OCI-LY1 (cell line): ENCODE data around the gene DNAI4.

ENCODE experiments used
- H2AFZ ChIP-seq: fragments of 200-600 bp; sonication (generic), shearing (Covaris generic); 2 replicates; pipeline ENCODE4 v1.6.0; 2014; ENCODE audit warnings: antibody characterized with exemption, mild to moderate bottlenecking, low read length
- H3F3A ChIP-seq: fragments of 200-600 bp; sonication (generic), shearing (Covaris generic); 2 replicates; pipeline ENCODE4 v1.6.0; 2014; ENCODE audit warnings: mild to moderate bottlenecking, antibody characterized with exemption, low read length, moderate library complexity; ENCODE audit not compliant: insufficient read depth
- H3K27ac ChIP-seq: fragments of 200-600 bp; sonication (generic); 2 replicates; pipeline ENCODE4 v1.5.1; 2014; ENCODE audit warnings: low read length, mixed run types, mild to moderate bottlenecking, low read depth; ENCODE audit not compliant: poor library complexity, severe bottlenecking
- H3K27me3 ChIP-seq: fragments of 200-600 bp; sonication (generic); 2 replicates; pipeline ENCODE4 v1.6.0; 2014; ENCODE audit warnings: antibody characterized with exemption, mild to moderate bottlenecking, low read length, moderate library complexity; ENCODE audit not compliant: insufficient read depth
- H3K36me3 ChIP-seq: fragments of 200-600 bp; sonication (generic); 2 replicates; pipeline ENCODE4 v1.6.1; 2014; ENCODE audit warnings: mild to moderate bottlenecking, antibody characterized with exemption, low read length, moderate library complexity, mixed read lengths; ENCODE audit not compliant: insufficient read depth
- H3K4me1 ChIP-seq: fragments of 200-600 bp; sonication (generic); 2 replicates; pipeline ENCODE4 v1.5.1; 2014; ENCODE audit warnings: mild to moderate bottlenecking, low read length, moderate library complexity; ENCODE audit not compliant: insufficient read depth, severe bottlenecking
- H3K4me2 ChIP-seq: fragments of 200-600 bp; sonication (generic), shearing (Covaris generic); 2 replicates; pipeline ENCODE4 v1.6.1; 2014; ENCODE audit warnings: low read length
- H3K4me3 ChIP-seq: fragments of 200-600 bp; sonication (generic); 2 replicates; pipeline ENCODE4 v1.5.1; 2014; ENCODE audit warnings: low read length, low read depth, mild to moderate bottlenecking, mixed read lengths; ENCODE audit not compliant: poor library complexity, severe bottlenecking
- H3K79me2 ChIP-seq: fragments of 200-600 bp; shearing (Covaris generic); 2 replicates; pipeline ENCODE4 v1.6.1; 2016; ENCODE audit warnings: mixed run types, low read length, mixed read lengths; ENCODE audit not compliant: insufficient read depth
- H3K9ac ChIP-seq: fragments of 200-600 bp; sonication (generic), shearing (Covaris generic); 2 replicates; pipeline ENCODE4 v1.6.1; 2014; ENCODE audit warnings: mild to moderate bottlenecking, low read length, mixed read lengths
- H3K9me2 ChIP-seq: fragments of 200-600 bp; sonication (generic), shearing (Covaris generic); 2 replicates; pipeline ENCODE4 v1.6.1; 2014; ENCODE audit warnings: low read depth, mild to moderate bottlenecking, low read length, mixed read lengths
- H3K9me3 ChIP-seq: fragments of 200-600 bp; shearing (Covaris generic); 2 replicates; pipeline ENCODE4 v1.6.1; 2014; ENCODE audit warnings: low read length, mixed read lengths
- H4K20me1 ChIP-seq: fragments of 200-600 bp; sonication (generic), shearing (Covaris generic); 2 replicates; pipeline ENCODE4 v1.6.0; 2016; ENCODE audit warnings: mild to moderate bottlenecking, low read length; ENCODE audit not compliant: insufficient read depth
- EZH2 ChIP-seq: fragments of 200-600 bp; sonication (generic), shearing (Covaris generic); IDR thresholded peaks from 2 replicates; pipeline ENCODE4 v1.8.0; 2017; ENCODE audit warnings: borderline replicate concordance, mixed run types, mild to moderate bottlenecking, antibody characterized with exemption, low read length, moderate library complexity, mixed read lengths
- TF ChIP-seq, protein P1 (sequence below): fragments of 200-600 bp; sonication (generic), shearing (Covaris generic); IDR thresholded peaks from 2 replicates; pipeline ENCODE4 v1.5.1; 2017; ENCODE audit warnings: mild to moderate bottlenecking, antibody characterized with exemption, low read length, moderate library complexity, mixed read lengths

Gene DNAI4

GRCh38 chr1:66931590-66931989, 6.9 kb upstream of the DNAI4 start:
- H3K4me3 ChIP-seq: peak overlapping the region; percentile 81
- H3K36me3 ChIP-seq: 0 out of 2 replicates have a peak, but pooled peaks cover 5% of the 10 kb centered on the region
- H3K27me3 ChIP-seq: no peaks in the 10 kb centered on the region
- H3K4me1 ChIP-seq: peaks cover 71% of the 10 kb centered on the region
- no peaks in the 10 kb centered on the region for H3K9me3 ChIP-seq
- H3K9ac ChIP-seq: peak overlapping the region; percentile 86
- no peaks in the 10 kb centered on the region for H3K9me2 ChIP-seq
- no peak for TF ChIP-seq EZH2
- TF ChIP-seq, protein P1, sequence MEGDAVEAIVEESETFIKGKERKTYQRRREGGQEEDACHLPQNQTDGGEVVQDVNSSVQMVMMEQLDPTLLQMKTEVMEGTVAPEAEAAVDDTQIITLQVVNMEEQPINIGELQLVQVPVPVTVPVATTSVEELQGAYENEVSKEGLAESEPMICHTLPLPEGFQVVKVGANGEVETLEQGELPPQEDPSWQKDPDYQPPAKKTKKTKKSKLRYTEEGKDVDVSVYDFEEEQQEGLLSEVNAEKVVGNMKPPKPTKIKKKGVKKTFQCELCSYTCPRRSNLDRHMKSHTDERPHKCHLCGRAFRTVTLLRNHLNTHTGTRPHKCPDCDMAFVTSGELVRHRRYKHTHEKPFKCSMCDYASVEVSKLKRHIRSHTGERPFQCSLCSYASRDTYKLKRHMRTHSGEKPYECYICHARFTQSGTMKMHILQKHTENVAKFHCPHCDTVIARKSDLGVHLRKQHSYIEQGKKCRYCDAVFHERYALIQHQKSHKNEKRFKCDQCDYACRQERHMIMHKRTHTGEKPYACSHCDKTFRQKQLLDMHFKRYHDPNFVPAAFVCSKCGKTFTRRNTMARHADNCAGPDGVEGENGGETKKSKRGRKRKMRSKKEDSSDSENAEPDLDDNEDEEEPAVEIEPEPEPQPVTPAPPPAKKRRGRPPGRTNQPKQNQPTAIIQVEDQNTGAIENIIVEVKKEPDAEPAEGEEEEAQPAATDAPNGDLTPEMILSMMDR: no peak
- no peaks in the 10 kb centered on the region; the same call in none of the 2 replicates for H3F3A ChIP-seq
- H3K79me2 ChIP-seq: peaks cover 84% of the 10 kb centered on the region
- H2AFZ ChIP-seq: no peak overlapping the region
- H3K27ac ChIP-seq: peak overlapping the region; percentile 73
- H4K20me1 ChIP-seq: no peaks in the 10 kb centered on the region; the same call in 1 of the 2 replicates
- H3K4me2 ChIP-seq: peak overlapping the region; percentile 99

DNA sequence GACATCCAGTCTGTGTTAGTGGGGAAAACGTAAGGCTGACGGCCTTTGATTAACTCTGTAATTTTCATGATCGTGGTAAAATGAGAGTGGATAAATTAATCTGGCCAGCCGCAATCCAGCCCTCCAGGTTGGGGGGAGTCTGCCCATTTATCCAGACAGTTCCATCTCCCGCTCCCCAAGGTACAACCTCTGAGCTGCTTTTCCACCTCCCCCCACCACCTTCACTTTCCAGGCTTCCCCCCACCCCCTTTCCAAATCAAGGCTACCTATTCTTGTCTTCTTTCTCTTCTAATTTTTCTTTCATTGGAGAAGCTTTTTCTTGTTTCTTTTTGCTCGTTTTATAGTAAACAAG, 6.1 kb upstream of the DNAI4 start:
- Histone ChIP-seq H3K9ac (peak overlapping the region; percentile 86), H4K20me1 (no peaks in the 10 kb centered on the region; the same call in 1 of the 2 replicates), H3K4me3 (peak overlapping the region; percentile 81), H3K9me3 (no peaks in the 10 kb centered on the region), H3K79me2 (peaks cover 84% of the 10 kb centered on the region), H3K9me2 (no peaks in the 10 kb centered on the region), H3K27ac (peak overlapping the region; percentile 73), H3K36me3 (0 out of 2 replicates have a peak, but pooled peaks cover 5% of the 10 kb centered on the region), H3F3A (no peaks in the 10 kb centered on the region; the same call in none of the 2 replicates), H3K27me3 (no peaks in the 10 kb centered on the region), H3K4me2 (peak overlapping the region; percentile 99), H3K4me1 (peaks cover 79% of the 10 kb centered on the region), H2AFZ (no peak overlapping the region)
- TF ChIP-seq, protein P1: no peak
- TF ChIP-seq EZH2: no peak

GRCh38 chr1:66929999-66930822, 5.6 kb upstream of the DNAI4 start:
- no peaks in the 10 kb centered on the region for H3K9me3 ChIP-seq
- 0 out of 2 replicates have a peak, but pooled peaks cover 5% of the 10 kb centered on the region for H3K36me3 ChIP-seq
- peaks cover 81% of the 10 kb centered on the region for H3K4me1 ChIP-seq
- H3K9me2 ChIP-seq: no peaks in the 10 kb centered on the region
- H3K4me2 ChIP-seq: peak overlapping the region; percentile 99
- no peaks in the 10 kb centered on the region; the same call in none of the 2 replicates for H3F3A ChIP-seq
- no peak overlapping the region for H2AFZ ChIP-seq
- no peaks in the 10 kb centered on the region for H3K27me3 ChIP-seq
- peak overlapping the region; percentile 73 for H3K27ac ChIP-seq
- H4K20me1 ChIP-seq: no peaks in the 10 kb centered on the region; the same call in 1 of the 2 replicates
- peak overlapping the region; percentile 81 for H3K4me3 ChIP-seq
- TF ChIP-seq EZH2: no peak
- TF ChIP-seq, protein P1: 0 out of 2 replicates have a peak, but pooled peaks have one; percentile 4
- peak overlapping the region; percentile 86 for H3K9ac ChIP-seq
- peaks cover 83% of the 10 kb centered on the region for H3K79me2 ChIP-seq
